Cerebellar nuclear complex (tissue), 1 donor: ENCODE measurements around the gene CDAN1.
A peak's percentile ranks its signal among the peaks of the same experiment; 100 is the strongest.
"Not testable (repeated sequence)": the region's sequence is repeated elsewhere in the genome, so short reads cannot be mapped to it uniquely, and the experiment has no call there.

Experiments
- DNase-seq, 2 experiments: peaks; one replicate each; lab custom pipeline; 2025; lab: John Stamatoyannopoulos, UW

The CDAN1 gene

DNA sequence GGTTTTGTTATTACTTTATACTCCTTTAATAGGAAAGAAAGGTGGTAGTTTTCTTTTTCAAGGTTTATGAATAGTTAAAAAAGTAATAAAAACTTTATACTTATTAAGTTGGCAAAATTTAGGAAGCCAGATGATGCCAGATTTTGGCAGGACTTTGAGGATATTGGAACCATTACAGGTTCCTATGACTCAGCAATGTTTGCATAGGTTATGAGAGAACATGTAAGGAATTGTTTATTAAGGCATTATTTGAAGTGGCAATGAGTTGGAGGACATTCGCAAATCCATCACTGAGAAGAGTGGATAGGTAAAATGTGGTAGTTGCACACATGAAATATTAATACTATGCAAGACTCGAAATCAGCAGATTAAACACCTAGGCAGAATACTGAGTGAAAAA lies 29.9 kb downstream of the CDAN1 start:
- no peak for DNase-seq

- DNase-seq, result no peak
Measured at GRCh38 chr15:42705336-42705735, 31.6 kb downstream of the CDAN1 start.

DNA sequence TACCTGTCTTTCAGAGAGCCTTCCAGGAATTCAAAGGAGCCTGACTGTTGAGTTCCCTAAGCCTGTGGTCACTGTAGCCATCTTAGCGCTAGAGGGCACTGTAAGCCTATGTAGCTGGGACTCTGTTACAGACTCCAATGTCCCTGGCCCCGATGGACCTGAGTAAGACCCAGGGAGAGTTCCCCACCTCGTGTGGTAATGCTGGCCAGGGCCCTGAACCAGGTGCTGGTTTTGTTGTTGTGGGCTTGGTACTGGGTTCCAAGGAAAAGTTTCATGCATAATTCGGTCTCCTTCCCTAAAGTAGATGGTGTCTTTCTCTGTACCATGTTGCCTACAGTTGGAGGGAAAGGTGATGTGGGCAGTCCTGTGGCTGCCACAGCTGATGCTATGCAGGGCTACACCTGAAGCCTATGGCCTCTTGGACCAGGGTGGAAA lies 32.4 kb downstream of the CDAN1 start:
- peak in 1 of 2 experiments; percentile 15 for DNase-seq

- no peak for DNase-seq
Measured at GRCh38 chr15:42696626-42697025, 40.3 kb downstream of the CDAN1 start.

GRCh38 chr15:42695527-42696071 lies 41.3 kb downstream of the CDAN1 start:
- DNase-seq, result no peak

GRCh38 chr15:42694398-42694797 lies 42.5 kb downstream of the CDAN1 start:
- DNase-seq, result no peak

DNA sequence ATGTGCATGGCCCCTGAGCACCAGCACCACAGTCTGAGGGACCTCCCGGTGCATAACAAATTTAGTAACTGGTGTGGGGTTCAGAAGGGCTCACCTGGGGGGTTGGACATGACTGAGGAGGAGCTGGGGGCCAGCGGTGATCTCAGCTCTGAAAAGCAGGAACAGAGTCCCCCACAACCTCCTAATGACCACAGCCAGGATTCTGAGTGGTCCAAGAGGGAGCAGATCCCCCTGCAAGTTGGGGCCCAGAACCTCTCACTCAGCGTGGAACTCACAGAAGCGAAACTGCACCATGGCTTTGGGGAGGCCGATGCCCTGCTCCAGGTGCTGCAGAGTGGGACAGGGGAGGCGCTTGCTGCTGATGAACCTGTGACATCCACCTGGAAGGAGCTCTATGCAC lies 43.0 kb downstream of the CDAN1 start:
- no peak for DNase-seq

GRCh38 chr15:42693496-42693895 lies 43.4 kb downstream of the CDAN1 start:
- DNase-seq, result no peak

- DNase-seq, result no peak
Measured at GRCh38 chr15:42692997-42693396, 43.9 kb downstream of the CDAN1 start.

DNA sequence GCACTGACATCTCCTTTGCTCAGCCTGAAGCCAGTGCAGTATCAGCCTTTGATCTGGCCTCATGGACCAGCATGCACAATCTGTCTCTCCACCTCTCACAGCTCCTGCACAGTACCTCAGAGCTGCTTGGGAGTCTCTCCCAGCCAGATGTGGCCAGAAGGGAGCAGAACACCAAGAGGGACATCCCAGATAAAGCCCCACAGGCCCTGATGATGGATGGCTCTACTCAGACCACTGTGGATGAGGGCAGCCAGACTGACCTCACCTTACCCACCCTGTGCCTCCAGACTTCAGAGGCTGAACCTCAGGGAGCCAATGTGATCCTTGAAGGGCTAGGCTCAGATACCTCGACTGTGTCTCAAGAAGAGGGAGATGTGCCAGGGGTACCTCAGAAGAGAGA lies 44.4 kb downstream of the CDAN1 start:
- no peak for DNase-seq

DNA sequence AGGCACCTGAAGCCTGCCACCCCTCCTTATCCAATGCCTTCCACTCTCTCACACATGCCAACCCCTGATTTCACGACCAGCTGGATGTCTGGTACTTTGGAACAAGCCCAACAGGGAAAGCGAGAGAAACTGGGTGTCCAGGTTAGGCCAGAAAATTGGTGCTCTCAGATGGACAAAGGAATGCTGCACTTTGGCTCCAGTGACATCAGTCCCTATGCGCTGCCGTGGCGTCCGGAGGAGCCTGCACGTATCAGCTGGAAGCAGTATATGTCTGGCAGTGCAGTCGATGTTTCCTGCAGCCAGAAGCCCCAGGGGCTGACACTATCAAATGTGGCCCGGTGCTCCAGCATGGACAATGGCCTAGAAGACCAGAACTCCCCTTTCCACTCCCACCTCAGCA lies 45.2 kb downstream of the CDAN1 start:
- DNase-seq, result no peak

- no peak for DNase-seq
Measured at GRCh38 chr15:42691308-42691707, 45.6 kb downstream of the CDAN1 start.

- DNase-seq, result no peak
Measured at GRCh38 chr15:42688301-42688700, 48.6 kb downstream of the CDAN1 start.

DNA sequence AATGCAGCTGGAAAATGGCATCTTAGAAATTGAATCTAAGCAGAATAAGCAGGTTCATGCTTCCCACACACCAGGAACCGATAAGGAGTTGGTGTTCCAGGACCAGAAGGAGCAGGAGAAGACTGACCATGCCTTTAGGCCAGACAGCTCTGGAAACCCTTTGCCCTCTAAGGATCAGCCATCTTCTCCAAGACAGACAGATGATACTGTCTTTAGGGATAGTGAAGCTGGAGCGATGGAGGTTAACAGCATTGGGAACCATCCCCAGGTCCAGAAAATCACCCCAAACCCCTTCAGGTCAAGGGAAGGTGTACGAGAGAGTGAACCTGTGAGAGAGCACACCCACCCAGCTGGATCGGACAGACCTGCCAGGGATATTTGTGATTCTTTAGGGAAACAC lies 49.2 kb downstream of the CDAN1 start:
- DNase-seq, result no peak

GRCh38 chr15:42686281-42686680 lies 50.6 kb downstream of the CDAN1 start:
- DNase-seq, result peak in 1 of 2 experiments; percentile 2

GRCh38 chr15:42681119-42681518 lies 55.8 kb downstream of the CDAN1 start:
- no peak for DNase-seq

DNA sequence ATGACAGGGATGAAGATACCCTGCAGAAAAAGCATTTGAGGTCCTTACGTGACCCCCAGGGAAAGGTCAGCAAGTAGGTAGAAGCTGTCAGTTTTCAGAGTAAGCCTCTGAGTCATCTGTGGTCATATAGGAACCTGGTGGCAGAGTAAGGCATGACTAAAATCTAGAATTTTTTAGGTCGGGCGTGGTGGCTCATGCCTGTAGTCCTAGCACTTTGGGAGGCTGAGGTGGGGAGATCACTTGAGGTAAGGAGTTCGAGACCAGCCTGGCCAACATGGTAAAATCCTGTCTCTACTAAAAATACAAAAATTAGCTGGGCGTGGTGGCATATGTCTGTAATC lies 56.8 kb downstream of the CDAN1 start:
- DNase-seq, result not testable (repeated sequence)

DNA sequence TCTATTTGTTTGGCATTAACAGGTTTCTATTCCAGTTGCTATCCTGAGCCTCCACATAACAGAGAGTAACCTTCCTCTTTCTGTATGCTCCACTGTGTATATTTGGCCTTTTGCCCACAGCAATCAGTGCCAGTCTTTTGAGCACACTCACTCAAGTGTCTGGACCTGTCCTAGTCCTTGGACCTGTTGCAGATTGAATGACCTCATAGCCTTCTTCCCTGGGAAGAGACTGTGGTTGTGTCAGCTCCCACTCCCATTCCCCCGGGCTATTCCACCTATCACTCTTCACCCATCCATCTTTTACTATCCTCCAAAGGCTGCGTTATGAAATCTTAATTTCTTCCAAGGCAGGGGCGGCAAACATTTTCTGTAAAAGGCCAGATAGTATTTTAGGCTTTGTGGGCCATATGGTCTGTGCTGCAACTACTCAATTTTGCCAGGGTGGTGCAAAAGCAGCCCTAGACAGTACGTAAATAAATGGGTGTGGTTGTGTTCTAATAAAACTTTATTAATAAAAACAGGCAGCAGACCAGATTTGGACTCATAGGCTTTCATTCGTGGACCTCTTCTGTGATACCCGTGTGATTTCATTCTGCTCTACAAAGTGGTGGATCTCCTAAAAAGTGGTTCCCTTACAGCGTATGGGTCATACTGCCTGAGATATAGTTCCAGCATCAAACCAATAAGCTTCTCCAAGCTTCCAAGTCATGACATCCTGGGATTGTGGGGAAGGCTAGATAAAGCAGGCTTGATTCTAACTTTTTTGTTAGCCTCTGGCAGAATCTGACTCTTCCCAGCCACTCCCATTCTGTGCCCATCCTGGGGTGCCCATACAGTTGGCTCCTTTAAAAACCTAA lies 57.4 kb downstream of the CDAN1 start:
- DNase-seq, result no peak

GRCh38 chr15:42675021-42675420 lies 61.9 kb downstream of the CDAN1 start:
- DNase-seq, result no peak

GRCh38 chr15:42674472-42674871 lies 62.5 kb downstream of the CDAN1 start:
- no peak for DNase-seq
